K562 (cell line): ENCODE data around the gene NCOA1. TPM values are rescaled to one million over a fixed set of nuclear protein-coding genes. Genes with fewer than 3 reads are reported as not detected.

ENCODE experiments used
- ADNP ChIP-seq: fragments of 200-800 bp; sonication (Bioruptor generic); IDR thresholded peaks from 2 replicates; pipeline ENCODE4 v1.6.1; 2016; ENCODE audit warnings: missing genetic modification characterization, missing compliant biosample characterization
- CBX2 ChIP-seq: fragments of 200-600 bp; sonication (generic); IDR thresholded peaks from one replicate; pipeline ENCODE4 v1.6.1; 2012; ENCODE audit warnings: mild to moderate bottlenecking, low read length, inconsistent platforms; ENCODE audit not compliant: insufficient read depth, poor library complexity, severe bottlenecking
- CGGBP1 ChIP-seq: fragments of 250-450 bp; sonication (Bioruptor Pico); IDR thresholded peaks from 2 replicates; pipeline ENCODE4 v1.9.0; 2021; ENCODE audit warnings: mild to moderate bottlenecking
- CHCHD3 ChIP-seq: fragments of 250-450 bp; sonication (Bioruptor Pico); IDR thresholded peaks from 2 replicates; pipeline ENCODE4 v2.1.2; 2022; ENCODE audit warnings: mild to moderate bottlenecking
- CREB3 ChIP-seq: fragments of 450-650 bp; conservative IDR thresholded peaks from 2 replicates; pipeline ENCODE4 v1.6.1; 2016; ENCODE audit warnings: missing genetic modification characterization, low read depth, mild to moderate bottlenecking, missing compliant biosample characterization, moderate library complexity
- EHMT2 ChIP-seq: fragments of 450-650 bp; IDR thresholded peaks from 2 replicates; pipeline ENCODE4 v1.6.1; 2018; ENCODE audit warnings: antibody characterized with exemption
- FOXP1 ChIP-seq: sonication (generic); formaldehyde crosslinking; IDR thresholded peaks from 2 replicates; pipeline ENCODE4 v1.8.0; 2022; ENCODE audit warnings: mild to moderate bottlenecking, missing genetic modification reagents
- HEY1 ChIP-seq: fragments of 250-450 bp; sonication (Bioruptor Pico); IDR thresholded peaks from 2 replicates; pipeline ENCODE4 v1.5.0; 2020; ENCODE audit warnings: mild to moderate bottlenecking, moderate library complexity, borderline replicate concordance
- HMBOX1 ChIP-seq: sonication (generic); IDR thresholded peaks from 2 replicates; pipeline ENCODE4 v1.6.1; 2016
- KDM5B ChIP-seq: fragments of 200-600 bp; sonication (generic); IDR thresholded peaks from 2 replicates; pipeline ENCODE4 v1.6.1; 2012; ENCODE audit warnings: low read depth, mild to moderate bottlenecking, moderate library complexity, low read length, control low read depth, inconsistent platforms; ENCODE audit not compliant: insufficient replicate concordance
- KLF1 ChIP-seq: fragments of 450-650 bp; IDR thresholded peaks from 2 replicates; pipeline ENCODE4 v1.6.1; 2016; ENCODE audit warnings: missing genetic modification characterization, missing compliant biosample characterization
- NFIX ChIP-seq: fragments of 250-450 bp; sonication (Bioruptor Pico); IDR thresholded peaks from 2 replicates; pipeline ENCODE4 v1.4.0; 2020; ENCODE audit warnings: low read depth, mild to moderate bottlenecking, moderate library complexity
- PCBP1 ChIP-seq: fragments of 200-400 bp; formaldehyde crosslinking; IDR thresholded peaks from 2 replicates; pipeline ENCODE4 v1.6.1; 2018; ENCODE audit warnings: mild to moderate bottlenecking, low read depth, low read length; ENCODE audit not compliant: poor library complexity, severe bottlenecking
- RFX7 ChIP-seq: fragments of 250-450 bp; sonication (Bioruptor Pico); IDR thresholded peaks from 2 replicates; pipeline ENCODE4 v1.5.1; 2021; ENCODE audit warnings: mild to moderate bottlenecking
- SAFB2 ChIP-seq: fragments of 200-400 bp; formaldehyde crosslinking; IDR thresholded peaks from 2 replicates; pipeline ENCODE4 v1.6.1; 2018; ENCODE audit warnings: borderline replicate concordance, low read length, low read depth, moderate library complexity; ENCODE audit not compliant: severe bottlenecking
- SMARCA4 ChIP-seq: fragments of 450-650 bp; IDR thresholded peaks from 2 replicates; pipeline ENCODE4 v1.6.1; 2016
- SMARCE1 ChIP-seq: fragments of 450-650 bp; IDR thresholded peaks from 2 replicates; pipeline ENCODE4 v1.7.1; 2016; ENCODE audit warnings: mild to moderate bottlenecking
- SNAPC5 ChIP-seq: fragments of 250-450 bp; sonication (Bioruptor Pico); IDR thresholded peaks from 2 replicates; pipeline ENCODE4 v1.8.0; 2021; ENCODE audit warnings: moderate library complexity, mild to moderate bottlenecking, inconsistent platforms
- SREBF1 ChIP-seq: fragments of 150-350 bp; IDR thresholded peaks from 2 replicates; pipeline ENCODE4 v1.6.1; 2014; ENCODE audit warnings: antibody characterized with exemption, low read depth, low read length, borderline replicate concordance
- TSC22D4 ChIP-seq: fragments of 450-650 bp; IDR thresholded peaks from 2 replicates; pipeline ENCODE4 v1.6.1; 2016; ENCODE audit warnings: missing genetic modification characterization, missing biosample characterization, control low read depth
- ZNF23 ChIP-seq: fragments of 250-450 bp; sonication (Bioruptor Pico); IDR thresholded peaks from 2 replicates; pipeline ENCODE4 v1.4.0; 2020; ENCODE audit warnings: mild to moderate bottlenecking
- ZNF263 ChIP-seq: sonication (generic); formaldehyde crosslinking; IDR thresholded peaks from 2 replicates; pipeline ENCODE4 v1.8.0; 2022; ENCODE audit warnings: mild to moderate bottlenecking, missing genetic modification reagents, borderline replicate concordance
- ZNF518B ChIP-seq: fragments of 250-450 bp; sonication (Bioruptor Pico); IDR thresholded peaks from 2 replicates; pipeline ENCODE4 v1.5.0; 2021; ENCODE audit warnings: mild to moderate bottlenecking, moderate library complexity
- ZSCAN32 ChIP-seq: fragments of 450-650 bp; formaldehyde crosslinking; IDR thresholded peaks from 2 replicates; pipeline ENCODE4 v1.4.0; 2020; ENCODE audit warnings: mild to moderate bottlenecking, moderate library complexity
- polyA plus RNA-seq, 8 experiments: library from polyadenylated mRNA; depleted of rRNA in 4 of 8; stranded (reverse) in 5 of 8; unstranded in 3 of 8; fragments of >200 nt; fragmentation: Nextera tagmentation in 2 of 8; fragmentation: Illumina TruSeq in 1 of 8; extraction: Ambion mirVana in 2 of 8; extraction: Trizol in 1 of 8; gene quantifications; 2 replicates each; pipeline versions ENCODE4 v1.2.1 to v1.2.3, GENCODE V29; 2011 to 2014; ENCODE audit warnings: inconsistent platforms in 1 of 8, missing spikeins in 1 of 8
- total RNA-seq, 7 experiments: library from RNA; depleted of rRNA in 6 of 7; stranded (reverse); fragments of >200 nt in 6 of 7; fragmentation: Illumina TruSeq in 2 of 7; extraction: Trizol in 2 of 7; gene quantifications; 2 replicates each; pipeline versions ENCODE4 v1.2.1 to v1.2.3, GENCODE V29; 2011 to 2021; ENCODE audit warnings: low replicate concordance in 1 of 7

The NCOA1 gene
- total and polyA plus RNA-seq, 9 of the 15 experiments (the other 6 are each of a cell fraction or from before 2014, with no cell fraction given) = 4.9 to 25.7 (median 17.0) TPM

GRCh38 chr2:24482251-24482971 is 8.6 kb upstream of the NCOA1 start (continued):
- no peak for TF ChIP-seq SNAPC5 (CRISPR knock-in tag)
- no peak for TF ChIP-seq ZSCAN32
- no peak for TF ChIP-seq FOXP1 (CRISPR knock-in tag)
- no peak for TF ChIP-seq ZNF518B (CRISPR knock-in tag)
- no peak for TF ChIP-seq ZNF263 (CRISPR knock-in tag)
- no peak for TF ChIP-seq KLF1 (tag)
- TF ChIP-seq TSC22D4 = no peak
- no peak for TF ChIP-seq SREBF1
- TF ChIP-seq CGGBP1 (CRISPR knock-in tag) = no peak
- no peak for TF ChIP-seq PCBP1
- TF ChIP-seq KDM5B = no peak
- no peak for TF ChIP-seq RFX7
- peak; percentile 64 for TF ChIP-seq CREB3 (tag)
- TF ChIP-seq SMARCA4 = peak; percentile 80
- no peak for TF ChIP-seq HEY1 (CRISPR knock-in tag)
- 0 out of 2 replicates have a peak, but pooled peaks have one; percentile 25 for TF ChIP-seq SMARCE1
- TF ChIP-seq ZNF23 = no peak
- no peak for TF ChIP-seq CHCHD3 (CRISPR knock-in tag)
- no peak for TF ChIP-seq CBX2
- no peak for TF ChIP-seq SAFB2
- 0 out of 2 replicates have a peak, but pooled peaks have one; percentile 60 for TF ChIP-seq EHMT2
- no peak for TF ChIP-seq NFIX (CRISPR knock-in tag)
- TF ChIP-seq ADNP (tag) = no peak
- no peak for TF ChIP-seq HMBOX1
